PC-9 (cell line): ENCODE measurements around the gene LCK. TPM values are rescaled to one million over a fixed set of nuclear protein-coding genes. Genes with fewer than 3 reads are reported as not detected.

ENCODE experiments used
- BruUV-seq: library from RNA; stranded (reverse); fragments of 400-500 nt; replicated peaks from 2 replicates; lab custom pipeline; 2021; lab: Mats Ljungman, UMichigan
- CTCF ChIA-PET: fragments of 300-600 bp; sonication (Branson Sonifier 250); formaldehyde crosslinking; loops from one replicate; lab custom pipeline; 2022; ENCODE audit warnings: antibody characterized with exemption; lab: Charles Lee
- POLR2A ChIA-PET: fragments of 300-600 bp; sonication (Branson Sonifier 250); formaldehyde crosslinking; loops from one replicate; lab custom pipeline; 2022; ENCODE audit warnings: antibody characterized with exemption; ENCODE audit not compliant: unreplicated experiment; lab: Charles Lee
- DNase-seq, 2 experiments: peaks; one replicate each; pipeline versions ENCODE4 v3.0.0 to v3.0.0-alpha.2; 2015 to 2022; ENCODE audit warnings: mixed read lengths in 1 of 2
- H2AFZ ChIP-seq: fragments of 200-600 bp; sonication (generic); 2 replicates; pipeline ENCODE4 v1.8.1; 2017; ENCODE audit warnings: antibody characterized with exemption
- H3F3A ChIP-seq: fragments of 200-600 bp; sonication (generic); 2 replicates; pipeline ENCODE4 v1.8.1; 2017; ENCODE audit warnings: antibody characterized with exemption, mild to moderate bottlenecking, low read depth; ENCODE audit not compliant: insufficient read depth
- H3K27ac ChIP-seq: fragments of 200-600 bp; sonication (generic); 2 replicates; pipeline ENCODE4 v1.6.1; 2016; ENCODE audit warnings: mixed run types
- H3K27me3 ChIP-seq: fragments of 200-600 bp; sonication (generic); 2 replicates; pipeline ENCODE4 v1.6.1; 2016; ENCODE audit warnings: low read depth, mixed run types; ENCODE audit not compliant: insufficient read depth
- H3K36me3 ChIP-seq: fragments of 200-600 bp; sonication (generic); 2 replicates; pipeline ENCODE4 v1.6.1; 2016; ENCODE audit warnings: low read depth, mixed run types
- H3K4me1 ChIP-seq: fragments of 200-600 bp; sonication (generic); replicated peaks from 2 replicates; pipeline ENCODE4 v1.6.1; 2016; ENCODE audit warnings: mixed run types; ENCODE audit not compliant: insufficient read depth
- H3K4me2 ChIP-seq: fragments of 200-600 bp; sonication (generic); 2 replicates; pipeline ENCODE4 v1.6.1; 2017; ENCODE audit warnings: mixed run types
- H3K4me3 ChIP-seq: fragments of 200-600 bp; sonication (generic); 2 replicates; pipeline ENCODE4 v1.6.1; 2016; ENCODE audit warnings: mixed run types
- H3K79me2 ChIP-seq: fragments of 200-600 bp; sonication (generic); 2 replicates; pipeline ENCODE4 v1.6.1; 2017; ENCODE audit warnings: low read depth, mixed run types
- H3K9me2 ChIP-seq: fragments of 200-600 bp; sonication (generic); 2 replicates; pipeline ENCODE4 v1.8.1; 2017; ENCODE audit warnings: mild to moderate bottlenecking; ENCODE audit not compliant: insufficient read depth
- H3K9me3 ChIP-seq: fragments of 200-600 bp; sonication (generic); 2 replicates; pipeline ENCODE4 v1.8.1; 2016; ENCODE audit warnings: low read depth; ENCODE audit not compliant: insufficient read depth
- H4K20me1 ChIP-seq: fragments of 200-600 bp; sonication (generic); 2 replicates; pipeline ENCODE4 v1.8.1; 2017; ENCODE audit not compliant: insufficient read depth
- EZH2 ChIP-seq: fragments of 200-600 bp; sonication (generic); IDR thresholded peaks from 2 replicates; pipeline ENCODE4 v1.8.0; 2017; ENCODE audit warnings: antibody characterized with exemption, low read depth
- intact Hi-C: fragments of 100-400 bp; cut with micrococcal nuclease; formaldehyde crosslinking; loops from one replicate; pipeline ENCODE4 v1.10.0; 2022; ENCODE audit not compliant: unreplicated experiment
- total RNA-seq: library from RNA; stranded (reverse); gene quantifications from 2 replicates; pipeline ENCODE4 v1.2.3, GENCODE V29; 2021
- TF ChIP-seq, protein P1 (sequence below): fragments of 200-600 bp; sonication (generic); conservative IDR thresholded peaks from 2 replicates; pipeline ENCODE4 v1.6.1; 2017; ENCODE audit warnings: mixed run types, antibody characterized with exemption, mild to moderate bottlenecking, moderate library complexity

Gene LCK
- total RNA-seq, 1 experiment from 2014 or later: 2.0 TPM

DNA sequence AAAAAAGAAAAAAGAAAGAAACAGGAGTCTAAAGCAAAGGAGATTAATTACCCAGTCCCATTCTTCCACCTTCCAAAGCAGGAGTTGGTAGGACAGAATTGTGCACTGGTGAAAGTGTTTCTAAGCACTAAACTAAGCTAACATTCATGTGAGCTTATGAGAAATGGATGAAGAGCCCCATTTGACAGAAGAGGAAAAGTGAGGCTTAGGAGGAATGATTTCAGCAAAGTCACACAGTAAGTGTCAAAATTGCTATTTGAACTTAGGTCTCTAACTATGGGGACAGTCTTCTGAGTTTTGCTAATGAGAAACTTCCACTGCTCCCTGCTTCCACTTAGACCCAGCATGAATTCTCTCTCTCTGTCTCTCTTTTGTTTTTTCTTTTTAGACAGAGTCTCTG, 18.7 kb downstream of the LCK start:
- DNase-seq: no peak
- Histone ChIP-seq H3K79me2 (no peaks in the 10 kb centered on the region), H3K27me3 (no peaks in the 10 kb centered on the region), H3K4me3 (no peak overlapping the region), H3K4me2 (no peak overlapping the region), H3F3A (peaks cover 6% of the 10 kb centered on the region; the same call in 1 of the 2 replicates), H3K9me2 (no peaks in the 10 kb centered on the region), H3K4me1 (peaks cover 18% of the 10 kb centered on the region), H2AFZ (no peak overlapping the region), H4K20me1 (no peaks in the 10 kb centered on the region), H3K36me3 (no peaks in the 10 kb centered on the region), H3K27ac (no peak overlapping the region), H3K9me3 (no peaks in the 10 kb centered on the region)
- intact Hi-C loops: no loop called here
- no peak for TF ChIP-seq EZH2
- TF ChIP-seq, protein P1, sequence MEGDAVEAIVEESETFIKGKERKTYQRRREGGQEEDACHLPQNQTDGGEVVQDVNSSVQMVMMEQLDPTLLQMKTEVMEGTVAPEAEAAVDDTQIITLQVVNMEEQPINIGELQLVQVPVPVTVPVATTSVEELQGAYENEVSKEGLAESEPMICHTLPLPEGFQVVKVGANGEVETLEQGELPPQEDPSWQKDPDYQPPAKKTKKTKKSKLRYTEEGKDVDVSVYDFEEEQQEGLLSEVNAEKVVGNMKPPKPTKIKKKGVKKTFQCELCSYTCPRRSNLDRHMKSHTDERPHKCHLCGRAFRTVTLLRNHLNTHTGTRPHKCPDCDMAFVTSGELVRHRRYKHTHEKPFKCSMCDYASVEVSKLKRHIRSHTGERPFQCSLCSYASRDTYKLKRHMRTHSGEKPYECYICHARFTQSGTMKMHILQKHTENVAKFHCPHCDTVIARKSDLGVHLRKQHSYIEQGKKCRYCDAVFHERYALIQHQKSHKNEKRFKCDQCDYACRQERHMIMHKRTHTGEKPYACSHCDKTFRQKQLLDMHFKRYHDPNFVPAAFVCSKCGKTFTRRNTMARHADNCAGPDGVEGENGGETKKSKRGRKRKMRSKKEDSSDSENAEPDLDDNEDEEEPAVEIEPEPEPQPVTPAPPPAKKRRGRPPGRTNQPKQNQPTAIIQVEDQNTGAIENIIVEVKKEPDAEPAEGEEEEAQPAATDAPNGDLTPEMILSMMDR: no peak
- CTCF ChIA-PET: interaction anchor here (0.6 kb wide), 3 partner anchors 38 to 147 kb away, joined by 3 to 5 read pairs (median 3); no protein-coding TSS in a partner anchor
- no TSS peak for BruUV-seq
- POLR2A ChIA-PET: no interaction called here

DNA sequence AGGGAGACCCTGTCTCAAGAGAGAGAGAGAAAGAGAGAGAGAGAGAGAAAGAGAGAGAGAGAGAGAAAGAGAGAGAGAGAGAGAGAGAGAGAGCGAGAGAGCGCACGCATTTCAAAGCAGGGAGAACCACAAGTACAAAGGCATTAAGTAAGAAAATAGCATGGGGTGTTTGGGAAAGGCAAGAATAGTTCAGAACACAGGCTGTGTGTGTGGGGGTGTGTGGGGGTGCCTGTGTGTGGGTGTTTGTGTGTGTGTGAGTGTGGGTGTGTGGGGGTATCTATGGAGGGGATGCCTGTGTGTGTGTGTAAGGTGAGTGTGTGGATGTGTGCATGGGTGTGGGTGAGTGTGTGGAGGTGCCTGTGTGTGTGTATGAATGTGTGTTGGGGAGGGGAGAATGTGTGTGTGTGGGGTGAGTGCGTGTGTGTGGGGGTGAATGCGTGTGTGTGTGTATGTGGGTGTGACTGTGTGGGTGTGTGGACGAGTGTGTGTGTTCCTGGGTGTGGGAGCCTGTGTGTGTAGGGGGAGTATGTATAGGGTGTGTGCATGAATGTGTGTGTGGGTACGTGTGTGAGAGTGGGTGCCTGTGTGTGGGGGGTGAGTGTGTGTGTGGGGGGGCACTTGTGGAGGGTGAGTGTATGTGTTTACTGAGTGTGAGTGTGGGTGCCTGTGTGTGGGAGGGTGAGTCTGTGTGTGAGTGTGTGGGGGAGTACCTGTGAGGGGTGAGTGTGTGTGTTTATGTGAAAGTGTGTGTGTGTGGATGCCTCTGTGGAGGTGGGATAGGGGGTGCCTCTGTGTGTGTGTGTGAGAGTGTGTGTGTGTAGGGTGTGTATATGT, 21.7 kb downstream of the LCK start:
- TF ChIP-seq, protein P1: no peak
- TF ChIP-seq EZH2: no peak
- Histone ChIP-seq H3K27ac (no peak overlapping the region), H2AFZ (peak overlapping the region; percentile 67; the same call in 1 of the 2 replicates), H3K4me1 (peaks cover 18% of the 10 kb centered on the region), H3K4me3 (no peak overlapping the region; the same call in 1 of the 2 replicates), H3K27me3 (no peaks in the 10 kb centered on the region), H3K4me2 (peak overlapping the region; percentile 86), H3K9me3 (no peaks in the 10 kb centered on the region), H3K36me3 (no peaks in the 10 kb centered on the region), H3F3A (peaks cover 6% of the 10 kb centered on the region; the same call in 1 of the 2 replicates), H3K79me2 (no peaks in the 10 kb centered on the region), H3K9me2 (no peaks in the 10 kb centered on the region), H4K20me1 (no peaks in the 10 kb centered on the region)
- no peak for DNase-seq
- BruUV-seq: no TSS peak
- CTCF ChIA-PET: no interaction called here
- POLR2A ChIA-PET: no interaction called here
- intact Hi-C loops: no loop called here

DNA sequence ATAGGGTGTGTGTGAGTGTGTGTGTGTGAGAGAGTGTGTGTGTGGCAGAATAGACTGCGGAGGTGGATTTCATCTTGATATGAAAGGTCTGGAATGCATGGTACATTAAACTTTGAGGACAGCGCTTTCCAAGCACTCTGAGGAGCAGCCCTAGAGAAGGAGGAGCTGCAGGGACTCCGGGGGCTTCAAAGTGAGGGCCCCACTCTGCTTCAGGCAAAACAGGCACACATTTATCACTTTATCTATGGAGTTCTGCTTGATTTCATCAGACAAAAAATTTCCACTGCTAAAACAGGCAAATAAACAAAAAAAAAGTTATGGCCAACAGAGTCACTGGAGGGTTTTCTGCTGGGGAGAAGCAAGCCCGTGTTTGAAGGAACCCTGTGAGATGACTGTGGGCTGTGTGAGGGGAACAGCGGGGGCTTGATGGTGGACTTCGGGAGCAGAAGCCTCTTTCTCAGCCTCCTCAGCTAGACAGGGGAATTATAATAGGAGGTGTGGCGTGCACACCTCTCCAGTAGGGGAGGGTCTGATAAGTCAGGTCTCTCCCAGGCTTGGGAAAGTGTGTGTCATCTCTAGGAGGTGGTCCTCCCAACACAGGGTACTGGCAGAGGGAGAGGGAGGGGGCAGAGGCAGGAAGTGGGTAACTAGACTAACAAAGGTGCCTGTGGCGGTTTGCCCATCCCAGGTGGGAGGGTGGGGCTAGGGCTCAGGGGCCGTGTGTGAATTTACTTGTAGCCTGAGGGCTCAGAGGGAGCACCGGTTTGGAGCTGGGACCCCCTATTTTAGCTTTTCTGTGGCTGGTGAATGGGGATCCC, 22.5 kb downstream of the LCK start:
- Histone ChIP-seq H3F3A (peaks cover 6% of the 10 kb centered on the region; the same call in 1 of the 2 replicates), H3K27me3 (no peaks in the 10 kb centered on the region), H3K4me1 (peaks cover 18% of the 10 kb centered on the region), H3K4me2 (peak overlapping the region; percentile 86), H3K79me2 (no peaks in the 10 kb centered on the region), H3K9me3 (no peaks in the 10 kb centered on the region), H3K4me3 (peak overlapping the region; percentile 38; the same call in 1 of the 2 replicates), H3K36me3 (no peaks in the 10 kb centered on the region), H4K20me1 (no peaks in the 10 kb centered on the region), H3K27ac (peak overlapping the region; percentile 4; the same call in 1 of the 2 replicates), H2AFZ (peak overlapping the region; percentile 67; the same call in 1 of the 2 replicates), H3K9me2 (no peaks in the 10 kb centered on the region)
- intact Hi-C loops: no loop called here
- CTCF ChIA-PET: no interaction called here
- BruUV-seq: TSS peak; percentile 94
- TF ChIP-seq, protein P1: peak; percentile 53
- no peak for TF ChIP-seq EZH2
- peak; percentile 79 to 86 for DNase-seq
- POLR2A ChIA-PET: interaction anchor here (0.6 kb wide), 2 partner anchors 17 to 194 kb away, joined by 4 to 6 read pairs; no protein-coding TSS in a partner anchor
